K562 (cell line): Measurements from ENCODE around the gene TTYH2. TPM values are rescaled to one million over a fixed set of nuclear protein-coding genes. Genes with fewer than 3 reads are reported as not detected.

Source experiments
- CBX1 ChIP-seq: sonication (generic); IDR thresholded peaks from 2 replicates; pipeline ENCODE4 v1.6.1; 2016; ENCODE audit warnings: antibody characterized with exemption, low read depth, mild to moderate bottlenecking
- CTBP1 ChIP-seq: fragments of 450-650 bp; IDR thresholded peaks from 2 replicates; pipeline ENCODE4 v1.6.1; 2016; ENCODE audit warnings: borderline replicate concordance
- ELF4 ChIP-seq: fragments of 450-650 bp; formaldehyde crosslinking; IDR thresholded peaks from 2 replicates; pipeline ENCODE4 v1.4.0; 2022; ENCODE audit warnings: missing genetic modification characterization
- EP300 ChIP-seq: IDR thresholded peaks from 2 replicates; pipeline ENCODE4 v1.6.1; 2012; ENCODE audit warnings: low read length, improper control_type of control experiment
- FOSL1 ChIP-seq: fragments of 200-800 bp; sonication (Bioruptor generic); conservative IDR thresholded peaks from 2 replicates; pipeline ENCODE4 v1.6.1; 2016; ENCODE audit warnings: missing genetic modification characterization, missing compliant biosample characterization
- GATAD2B ChIP-seq: fragments of 450-650 bp; IDR thresholded peaks from 2 replicates; pipeline ENCODE4 v1.6.1; 2017; ENCODE audit warnings: mild to moderate bottlenecking, borderline replicate concordance
- LCOR ChIP-seq: sonication (generic); formaldehyde crosslinking; IDR thresholded peaks from 2 replicates; pipeline ENCODE4 v1.8.0; 2022; ENCODE audit warnings: mild to moderate bottlenecking, missing genetic modification reagents
- MCM7 ChIP-seq, 2 experiments: fragments of 450-650 bp; IDR thresholded peaks; 2 replicates each; pipeline ENCODE4 v1.6.1; 2016 to 2018
- PHF8 ChIP-seq: fragments of 200-600 bp; sonication (generic); IDR thresholded peaks from 2 replicates; pipeline ENCODE4 v1.6.1; 2012; ENCODE audit warnings: mixed run types, mild to moderate bottlenecking, inconsistent platforms, low read length, moderate library complexity, borderline replicate concordance
- POLR2AphosphoS5 ChIP-seq: IDR thresholded peaks from 2 replicates; pipeline ENCODE4 v1.6.1; 2011; ENCODE audit warnings: mild to moderate bottlenecking, low read depth, low read length, moderate library complexity; ENCODE audit not compliant: control insufficient read depth, insufficient read depth
- SMAD3 ChIP-seq: fragments of 450-650 bp; formaldehyde crosslinking; conservative IDR thresholded peaks from 2 replicates; pipeline ENCODE4 v1.4.0; 2020; ENCODE audit warnings: mild to moderate bottlenecking
- SNIP1 ChIP-seq: fragments of 450-650 bp; IDR thresholded peaks from 2 replicates; pipeline ENCODE4 v1.7.1; 2017; ENCODE audit warnings: low read depth, mild to moderate bottlenecking
- TCF3 ChIP-seq: sonication (generic); formaldehyde crosslinking; IDR thresholded peaks from 2 replicates; pipeline ENCODE4 v1.4.0; 2020; ENCODE audit warnings: mild to moderate bottlenecking, missing genetic modification reagents
- TEAD4 ChIP-seq, 2 experiments: sonication (generic) in 1 of 2; formaldehyde crosslinking in 1 of 2; IDR thresholded peaks; 2 replicates each; pipeline versions ENCODE4 v1.6.1 to v1.8.0; 2012 to 2022; ENCODE audit warnings: borderline replicate concordance in 1 of 2, inconsistent platforms in 1 of 2, low read length in 1 of 2, mild to moderate bottlenecking in 1 of 2, missing genetic modification reagents in 1 of 2
- TFAP4 ChIP-seq: sonication (generic); formaldehyde crosslinking; IDR thresholded peaks from 2 replicates; pipeline ENCODE4 v1.8.0; 2022; ENCODE audit warnings: missing genetic modification reagents, mild to moderate bottlenecking, moderate library complexity, borderline replicate concordance
- TRIM28 ChIP-seq: fragments of 450-650 bp; IDR thresholded peaks from 2 replicates; pipeline ENCODE4 v1.6.1; 2017
- TSHZ1 ChIP-seq: fragments of 250-450 bp; sonication (Bioruptor Pico); IDR thresholded peaks from 2 replicates; pipeline ENCODE4 v1.4.0; 2020; ENCODE audit warnings: mild to moderate bottlenecking, moderate library complexity
- ZEB2 ChIP-seq: fragments of 450-650 bp; IDR thresholded peaks from 2 replicates; pipeline ENCODE4 v1.6.1; 2016
- ZFP36 ChIP-seq: fragments of 150-350 bp; IDR thresholded peaks from 2 replicates; pipeline ENCODE4 v1.6.1; 2018; ENCODE audit warnings: low read length, low read depth; ENCODE audit not compliant: partially characterized antibody
- ZNF165 ChIP-seq: fragments of 250-450 bp; sonication (Bioruptor Pico); IDR thresholded peaks from 2 replicates; pipeline ENCODE4 v1.4.0; 2020; ENCODE audit warnings: borderline replicate concordance
- ZNF324 ChIP-seq: fragments of 250-450 bp; sonication (Bioruptor Pico); IDR thresholded peaks from 2 replicates; pipeline ENCODE4 v1.4.0; 2020; ENCODE audit warnings: mild to moderate bottlenecking
- polyA plus RNA-seq, 8 experiments: library from polyadenylated mRNA; depleted of rRNA in 4 of 8; stranded (reverse) in 5 of 8; unstranded in 3 of 8; fragments of >200 nt; fragmentation: Nextera tagmentation in 2 of 8; fragmentation: Illumina TruSeq in 1 of 8; extraction: Ambion mirVana in 2 of 8; extraction: Trizol in 1 of 8; gene quantifications; 2 replicates each; pipeline versions ENCODE4 v1.2.1 to v1.2.3, GENCODE V29; 2011 to 2014; ENCODE audit warnings: inconsistent platforms in 1 of 8, missing spikeins in 1 of 8
- total RNA-seq, 7 experiments: library from RNA; depleted of rRNA in 6 of 7; stranded (reverse); fragments of >200 nt in 6 of 7; fragmentation: Illumina TruSeq in 2 of 7; extraction: Trizol in 2 of 7; gene quantifications; 2 replicates each; pipeline versions ENCODE4 v1.2.1 to v1.2.3, GENCODE V29; 2011 to 2021; ENCODE audit warnings: low replicate concordance in 1 of 7
- TF ChIP-seq, protein P1 (sequence below): IDR thresholded peaks from 2 replicates; pipeline ENCODE4 v1.6.1; 2016; ENCODE audit warnings: missing genetic modification characterization, missing compliant biosample characterization
- TF ChIP-seq, protein P2 (sequence below): fragments of 450-650 bp; formaldehyde crosslinking; IDR thresholded peaks from 2 replicates; pipeline ENCODE4 v1.4.0; 2022; ENCODE audit warnings: mild to moderate bottlenecking, moderate library complexity

TTYH2 gene
- total and polyA plus RNA-seq, 9 of the 15 experiments (the other 6 are each of a cell fraction or from before 2014, with no cell fraction given): 0.03 to 2.0 (median 0.91) TPM

- TF ChIP-seq, protein P1, sequence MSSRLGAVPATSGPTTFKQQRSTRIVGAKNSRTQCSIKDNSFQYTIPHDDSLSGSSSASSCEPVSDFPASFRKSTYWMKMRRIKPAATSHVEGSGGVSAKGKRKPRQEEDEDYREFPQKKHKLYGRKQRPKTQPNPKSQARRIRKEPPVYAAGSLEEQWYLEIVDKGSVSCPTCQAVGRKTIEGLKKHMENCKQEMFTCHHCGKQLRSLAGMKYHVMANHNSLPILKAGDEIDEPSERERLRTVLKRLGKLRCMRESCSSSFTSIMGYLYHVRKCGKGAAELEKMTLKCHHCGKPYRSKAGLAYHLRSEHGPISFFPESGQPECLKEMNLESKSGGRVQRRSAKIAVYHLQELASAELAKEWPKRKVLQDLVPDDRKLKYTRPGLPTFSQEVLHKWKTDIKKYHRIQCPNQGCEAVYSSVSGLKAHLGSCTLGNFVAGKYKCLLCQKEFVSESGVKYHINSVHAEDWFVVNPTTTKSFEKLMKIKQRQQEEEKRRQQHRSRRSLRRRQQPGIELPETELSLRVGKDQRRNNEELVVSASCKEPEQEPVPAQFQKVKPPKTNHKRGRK: no peak
- TF ChIP-seq POLR2AphosphoS5 (no peak), ZEB2 (no peak), TRIM28 (no peak), TCF3 (no peak), CBX1 (no peak), TSHZ1 (CRISPR knock-in tag) (no peak), GATAD2B (no peak), PHF8 (peak; percentile 46; the same call in 1 of the 2 replicates), TFAP4 (CRISPR knock-in tag) (no peak), LCOR (CRISPR knock-in tag) (no peak), TEAD4 (IDR thresholded peaks at IDR 0.05; ENCODE audit: low read length) (no peak), TEAD4 (CRISPR knock-in tag; IDR thresholded peaks at IDR 0.05; ENCODE audit: borderline replicate concordance) (no peak), MCM7 (IDR thresholded peaks at IDR 0.05) (no peak), SMAD3 (CRISPR knock-in tag) (no peak), ELF4 (CRISPR knock-in tag) (no peak), ZFP36 (peak; percentile 88), ZNF165 (CRISPR knock-in tag) (no peak), ZNF324 (CRISPR knock-in tag) (no peak), SNIP1 (no peak), FOSL1 (0 out of 2 replicates have a peak, but pooled peaks have one; percentile 10), CTBP1 (no peak), EP300 (no peak)
- TF ChIP-seq, protein P2, sequence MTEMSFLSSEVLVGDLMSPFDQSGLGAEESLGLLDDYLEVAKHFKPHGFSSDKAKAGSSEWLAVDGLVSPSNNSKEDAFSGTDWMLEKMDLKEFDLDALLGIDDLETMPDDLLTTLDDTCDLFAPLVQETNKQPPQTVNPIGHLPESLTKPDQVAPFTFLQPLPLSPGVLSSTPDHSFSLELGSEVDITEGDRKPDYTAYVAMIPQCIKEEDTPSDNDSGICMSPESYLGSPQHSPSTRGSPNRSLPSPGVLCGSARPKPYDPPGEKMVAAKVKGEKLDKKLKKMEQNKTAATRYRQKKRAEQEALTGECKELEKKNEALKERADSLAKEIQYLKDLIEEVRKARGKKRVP: no peak
Measured at GRCh38 chr17:74212913-74213791, at the start of gene TTYH2 (continued).
